ENCODE results near the gene CDH20. TPM values are rescaled to one million over a fixed set of nuclear protein-coding genes. Genes with fewer than 3 reads are reported as not detected.

Gene CDH20
- total RNA-seq, 4 donors from 2014 or later: 1.2 to 4.1 (median 1.6) TPM

DNA sequence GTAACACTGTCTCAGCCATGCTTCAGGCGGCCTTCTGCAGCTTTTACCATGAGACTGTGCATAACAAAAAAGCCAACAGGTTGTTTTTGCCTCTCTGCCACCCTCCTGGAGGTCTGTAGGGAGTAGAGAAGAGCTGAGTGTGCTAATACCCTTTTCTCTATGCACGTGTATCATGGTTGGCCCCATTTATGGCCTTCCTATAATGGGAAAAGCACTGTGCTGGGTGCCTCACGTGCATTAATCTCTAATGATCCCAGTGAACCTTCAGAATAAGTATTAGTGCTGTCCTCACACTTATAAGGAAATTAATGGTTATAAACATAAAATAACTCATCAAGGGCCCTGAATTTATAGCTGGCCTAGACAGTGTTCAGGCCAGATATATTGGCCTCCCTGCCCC is 164.2 kb downstream of the CDH20 start:
- Histone ChIP-seq H3K27me3 (no peaks in the 10 kb centered on the region), H3K36me3 (no peaks in the 10 kb centered on the region), H3K9me3 (no peaks in the 10 kb centered on the region), H3K4me1 (no peaks in the 10 kb centered on the region), H3K4me3 (no peak overlapping the region), H3K27ac (no peak overlapping the region)
- no peak for DNase-seq (ENCODE audit: low spot score in 2 of 2)
- TF ChIP-seq, protein P1, sequence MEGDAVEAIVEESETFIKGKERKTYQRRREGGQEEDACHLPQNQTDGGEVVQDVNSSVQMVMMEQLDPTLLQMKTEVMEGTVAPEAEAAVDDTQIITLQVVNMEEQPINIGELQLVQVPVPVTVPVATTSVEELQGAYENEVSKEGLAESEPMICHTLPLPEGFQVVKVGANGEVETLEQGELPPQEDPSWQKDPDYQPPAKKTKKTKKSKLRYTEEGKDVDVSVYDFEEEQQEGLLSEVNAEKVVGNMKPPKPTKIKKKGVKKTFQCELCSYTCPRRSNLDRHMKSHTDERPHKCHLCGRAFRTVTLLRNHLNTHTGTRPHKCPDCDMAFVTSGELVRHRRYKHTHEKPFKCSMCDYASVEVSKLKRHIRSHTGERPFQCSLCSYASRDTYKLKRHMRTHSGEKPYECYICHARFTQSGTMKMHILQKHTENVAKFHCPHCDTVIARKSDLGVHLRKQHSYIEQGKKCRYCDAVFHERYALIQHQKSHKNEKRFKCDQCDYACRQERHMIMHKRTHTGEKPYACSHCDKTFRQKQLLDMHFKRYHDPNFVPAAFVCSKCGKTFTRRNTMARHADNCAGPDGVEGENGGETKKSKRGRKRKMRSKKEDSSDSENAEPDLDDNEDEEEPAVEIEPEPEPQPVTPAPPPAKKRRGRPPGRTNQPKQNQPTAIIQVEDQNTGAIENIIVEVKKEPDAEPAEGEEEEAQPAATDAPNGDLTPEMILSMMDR (IDR thresholded peaks at IDR 0.05): no peak
- no peak for TF ChIP-seq POLR2AphosphoS5 (IDR thresholded peaks at IDR 0.05)
- no peak for TF ChIP-seq POLR2A (IDR thresholded peaks at IDR 0.05)
- TF ChIP-seq EP300 (IDR thresholded peaks at IDR 0.05): no peak
- WGBS: 90% methylated on average over 3 of the region's 3 CpGs

DNA sequence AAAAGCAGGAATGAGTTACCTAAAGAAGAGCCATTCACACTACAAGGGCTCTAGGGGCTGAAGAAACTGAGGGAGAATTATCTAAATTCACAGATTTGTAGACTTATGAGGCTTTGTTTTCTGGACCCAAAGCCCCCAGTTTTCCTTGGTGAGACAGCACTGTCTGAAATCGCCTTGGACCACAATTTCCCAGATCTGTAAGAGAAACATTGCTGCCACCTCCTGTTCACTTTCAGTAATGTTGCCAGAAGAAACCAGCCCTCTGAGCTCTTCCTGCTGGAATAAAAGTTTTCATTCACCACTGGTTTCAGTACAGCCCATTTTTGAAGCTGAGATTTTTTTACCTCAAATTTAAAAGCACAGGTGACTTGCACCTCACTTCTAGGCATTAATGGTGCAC is 169.2 kb downstream of the CDH20 start:
- no peak overlapping the region for H3K4me3 ChIP-seq
- H3K27ac ChIP-seq: no peak overlapping the region
- no peak for TF ChIP-seq POLR2A (IDR thresholded peaks at IDR 0.05)
- TF ChIP-seq, protein P1 (IDR thresholded peaks at IDR 0.05): peak; percentile 43 to 50
- no peak for TF ChIP-seq POLR2AphosphoS5 (IDR thresholded peaks at IDR 0.05)
- no peaks in the 10 kb centered on the region for H3K27me3 ChIP-seq
- 0% methylated on average over 1 of the region's 1 CpG for WGBS
- H3K9me3 ChIP-seq: no peaks in the 10 kb centered on the region
- DNase-seq (ENCODE audit: low spot score in 2 of 2): no peak
- no peaks in the 10 kb centered on the region for H3K36me3 ChIP-seq
- no peaks in the 10 kb centered on the region for H3K4me1 ChIP-seq

DNA sequence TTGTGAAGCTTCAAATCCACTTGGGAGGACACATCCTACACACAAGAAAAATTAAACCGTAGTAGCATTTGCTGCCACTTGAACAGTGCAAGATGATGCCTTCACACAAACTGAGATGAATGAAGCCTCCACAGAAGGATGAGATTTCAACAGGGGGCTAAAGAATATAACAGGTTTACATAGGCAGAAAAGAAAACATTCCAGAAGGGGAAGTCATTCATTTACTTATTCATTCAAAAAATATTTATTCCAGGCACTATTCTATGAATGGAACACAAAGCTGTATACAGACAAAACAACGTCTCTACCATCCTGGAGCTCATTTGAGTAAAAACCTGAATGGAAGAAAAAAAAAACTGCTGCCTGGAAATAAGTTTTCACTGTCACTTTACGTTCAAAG is 170.5 kb downstream of the CDH20 start:
- no peak overlapping the region for H3K27ac ChIP-seq
- DNase-seq (ENCODE audit: low spot score in 2 of 2): no peak
- TF ChIP-seq, protein P1 (IDR thresholded peaks at IDR 0.05): no peak
- no peak for TF ChIP-seq POLR2AphosphoS5 (IDR thresholded peaks at IDR 0.05)
- TF ChIP-seq POLR2A (IDR thresholded peaks at IDR 0.05): no peak
- no peak for TF ChIP-seq EP300 (IDR thresholded peaks at IDR 0.05)
- H3K4me3 ChIP-seq: no peak overlapping the region
- no peaks in the 10 kb centered on the region for H3K9me3 ChIP-seq
- H3K36me3 ChIP-seq: no peaks in the 10 kb centered on the region
- H3K4me1 ChIP-seq: no peaks in the 10 kb centered on the region
- H3K27me3 ChIP-seq: no peaks in the 10 kb centered on the region
- 57% methylated on average over 3 of the region's 3 CpGs for WGBS

DNA sequence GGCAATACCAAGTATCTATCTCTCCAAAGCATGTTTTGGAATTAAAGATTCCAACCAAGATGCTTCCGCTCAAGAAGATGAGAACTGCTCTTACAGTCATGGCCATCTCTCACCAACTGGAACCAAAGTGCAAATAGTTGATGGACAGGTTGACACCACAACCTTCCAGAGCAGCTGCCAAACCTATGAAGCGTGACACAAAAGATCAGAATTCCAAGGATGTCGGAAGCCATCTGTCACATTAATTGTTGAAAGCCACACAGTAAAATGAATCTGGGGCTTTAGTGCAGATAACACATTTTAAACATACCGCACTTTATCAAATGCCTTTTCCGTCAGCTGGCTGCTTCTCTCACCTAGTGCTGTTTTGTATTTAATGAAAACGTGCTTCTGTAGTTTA is 195.7 kb downstream of the CDH20 start:
- no peak overlapping the region for H3K4me3 ChIP-seq
- no peaks in the 10 kb centered on the region for H3K4me1 ChIP-seq
- TF ChIP-seq EP300 (IDR thresholded peaks at IDR 0.05) (no peak), POLR2A (IDR thresholded peaks at IDR 0.05) (no peak), POLR2AphosphoS5 (IDR thresholded peaks at IDR 0.05) (no peak)
- TF ChIP-seq, protein P1 (IDR thresholded peaks at IDR 0.05): no peak
- DNase-seq (ENCODE audit: low spot score in 2 of 2): no peak
- 90% methylated on average over 6 of the region's 6 CpGs for WGBS
- no peaks in the 10 kb centered on the region for H3K9me3 ChIP-seq
- no peak overlapping the region for H3K27ac ChIP-seq
- H3K27me3 ChIP-seq: no peaks in the 10 kb centered on the region
- H3K36me3 ChIP-seq: no peaks in the 10 kb centered on the region

DNA sequence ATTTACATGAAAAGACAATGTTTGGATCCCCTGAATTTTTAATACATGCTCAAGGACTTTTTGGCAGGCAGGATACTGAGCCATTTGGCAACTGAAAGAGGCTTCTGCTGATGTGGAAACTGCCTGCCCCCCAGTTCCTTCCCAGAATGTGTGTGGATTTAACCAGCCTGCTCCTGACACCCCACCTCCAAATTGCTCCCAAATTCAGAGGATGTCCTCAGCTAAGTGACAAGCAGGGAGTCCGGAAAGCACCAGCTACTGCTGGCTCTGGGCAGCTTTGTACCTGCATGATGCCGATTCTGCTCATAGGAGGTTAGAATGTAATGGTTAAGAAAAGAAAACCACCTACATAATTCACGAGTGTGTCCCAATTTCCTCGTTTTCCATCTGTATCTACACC is 197.5 kb downstream of the CDH20 start:
- DNase-seq (ENCODE audit: low spot score in 2 of 2): no peak
- Histone ChIP-seq H3K27ac (no peak overlapping the region), H3K4me1 (no peaks in the 10 kb centered on the region), H3K9me3 (no peaks in the 10 kb centered on the region), H3K27me3 (no peaks in the 10 kb centered on the region), H3K36me3 (no peaks in the 10 kb centered on the region), H3K4me3 (no peak overlapping the region)
- WGBS: 72% methylated on average over 4 of the region's 4 CpGs
- TF ChIP-seq POLR2A (IDR thresholded peaks at IDR 0.05): no peak
- TF ChIP-seq POLR2AphosphoS5 (IDR thresholded peaks at IDR 0.05): no peak
- TF ChIP-seq, protein P1 (IDR thresholded peaks at IDR 0.05): no peak
- no peak for TF ChIP-seq EP300 (IDR thresholded peaks at IDR 0.05)

All from suprapubic skin (tissue), 4 donors.